GM18867 (cell line): ENCODE results near the gene RAB20.
"Not testable (repeated sequence)": the region's sequence is repeated elsewhere in the genome, so short reads cannot be mapped to it uniquely, and the experiment has no call there.

Experiments used
- ATAC-seq: cut with Tn5 transposase; IDR thresholded peaks from one replicate; pipeline ENCODE4 v1.9.1; 2021; ENCODE audit warnings: mild to moderate bottlenecking, moderate library complexity; ENCODE audit not compliant: unreplicated experiment

The RAB20 gene

DNA sequence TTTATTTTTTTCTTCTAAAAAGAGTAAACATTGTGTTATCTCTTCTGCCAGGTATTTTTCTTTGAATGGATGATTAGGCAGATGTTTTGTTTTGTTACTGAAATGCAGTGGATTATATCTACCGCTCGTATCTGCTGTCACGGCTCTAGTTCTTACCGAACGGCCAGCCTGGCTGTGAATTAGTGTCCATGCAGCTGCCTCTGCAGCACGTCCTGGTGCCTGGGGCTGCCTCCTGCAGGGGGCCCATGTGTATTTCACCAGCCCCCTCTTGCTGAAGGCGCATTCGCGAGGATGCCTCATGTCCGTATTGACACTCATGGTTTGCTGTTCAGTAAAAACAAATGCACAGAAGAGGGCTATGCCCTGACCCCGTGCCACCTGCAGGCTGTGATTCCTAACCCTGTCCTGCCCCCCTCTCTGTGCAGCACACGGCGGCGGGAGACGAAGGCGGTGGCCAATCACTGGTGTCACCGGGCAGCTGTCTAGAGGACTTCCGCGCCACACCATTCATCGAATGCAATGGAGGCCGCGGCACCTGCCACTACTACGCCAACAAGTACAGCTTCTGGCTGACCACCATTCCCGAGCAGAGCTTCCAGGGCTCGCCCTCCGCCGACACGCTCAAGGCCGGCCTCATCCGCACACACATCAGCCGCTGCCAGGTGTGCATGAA, 49.9 kb downstream of the RAB20 start:
- no peak for ATAC-seq

DNA sequence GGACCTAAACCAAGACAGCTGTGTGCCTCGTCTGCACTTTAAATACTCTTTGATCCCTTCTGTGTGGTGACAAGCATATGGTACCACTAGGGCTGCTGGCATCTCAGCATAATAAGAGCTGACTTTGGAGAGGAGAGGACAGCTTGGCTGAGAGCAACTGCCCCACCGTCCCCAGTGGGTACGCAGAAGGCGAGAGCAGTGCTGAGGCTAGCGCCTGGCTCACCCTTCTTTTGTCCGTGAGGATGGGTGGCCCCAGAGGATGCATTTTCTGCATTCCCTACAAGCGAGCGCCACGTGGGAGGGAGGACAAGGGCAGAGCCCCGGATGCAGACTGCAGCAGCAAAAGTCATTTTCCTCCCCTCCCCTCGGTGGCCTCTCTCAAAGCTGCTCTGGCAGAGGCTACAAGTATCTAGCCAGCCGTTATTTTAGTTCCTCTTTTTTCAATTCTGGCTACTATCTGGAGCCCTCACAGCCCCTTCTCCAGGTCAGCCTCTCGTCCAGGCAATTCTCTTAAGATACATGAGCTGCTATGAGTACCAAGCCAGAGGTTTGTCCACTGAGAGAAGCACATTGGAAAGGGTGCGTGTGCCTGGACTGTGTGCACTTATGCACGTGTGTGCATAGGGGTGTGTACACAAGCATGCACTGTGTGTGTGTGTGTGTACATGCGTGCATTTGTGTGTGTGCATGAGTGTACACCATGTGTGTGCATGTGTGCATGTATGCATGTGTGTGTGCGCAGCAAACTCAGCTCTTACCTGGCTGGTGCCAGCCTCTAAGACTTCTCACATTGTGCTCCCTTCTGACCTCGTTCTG, 51.3 kb downstream of the RAB20 start:
- ATAC-seq: no peak

- ATAC-seq: no peak
Observed at GRCh38 chr13:110509478-110509926, 52.0 kb downstream of the RAB20 start.

- no peak for ATAC-seq
Observed at GRCh38 chr13:110507678-110508381, 53.7 kb downstream of the RAB20 start.

GRCh38 chr13:110506859-110507566, 54.5 kb downstream of the RAB20 start:
- ATAC-seq: no peak

- ATAC-seq: no peak
Observed at GRCh38 chr13:110506396-110506795, 55.1 kb downstream of the RAB20 start.

- ATAC-seq: no peak
Observed at GRCh38 chr13:110505594-110505993, 55.9 kb downstream of the RAB20 start.

- ATAC-seq: no peak
Observed at GRCh38 chr13:110503979-110504499, 57.5 kb downstream of the RAB20 start.

DNA sequence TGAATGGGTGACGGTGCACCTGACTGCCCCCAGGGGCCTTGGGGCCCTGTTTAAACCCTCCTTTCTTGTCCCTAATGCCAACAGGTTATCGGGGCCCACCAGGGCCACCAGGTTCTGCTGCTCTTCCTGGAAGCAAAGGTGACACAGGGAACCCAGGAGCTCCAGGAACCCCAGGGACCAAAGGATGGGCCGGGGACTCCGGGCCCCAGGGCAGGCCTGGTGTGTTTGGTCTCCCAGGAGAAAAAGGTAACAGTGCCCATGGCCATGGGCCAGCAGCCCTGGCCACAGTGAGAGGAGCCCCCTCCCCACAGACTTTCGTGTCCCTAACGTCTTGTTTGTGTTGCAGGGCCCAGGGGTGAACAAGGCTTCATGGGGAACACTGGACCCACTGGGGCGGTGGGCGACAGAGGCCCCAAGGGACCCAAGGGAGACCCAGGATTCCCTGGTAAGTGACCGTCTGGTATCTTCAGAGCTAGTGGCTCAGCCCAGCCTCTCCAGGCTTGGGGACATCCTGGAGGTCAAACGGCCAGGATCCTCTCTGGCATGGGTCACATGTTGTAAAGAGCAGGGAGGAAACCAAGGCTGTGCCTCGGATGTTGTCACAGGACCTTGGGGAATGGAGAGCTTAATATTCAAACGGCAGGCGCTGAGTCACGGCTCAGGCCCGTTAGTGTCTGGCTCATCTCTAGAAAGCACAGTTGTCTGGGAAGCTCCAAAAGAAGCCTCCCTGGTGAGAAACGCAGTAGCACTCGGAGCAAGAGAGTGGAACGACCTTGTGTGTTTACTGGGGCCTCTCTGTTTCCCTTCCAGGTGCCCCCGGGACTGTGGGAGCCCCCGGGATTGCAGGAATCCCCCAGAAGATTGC, 58.3 kb downstream of the RAB20 start:
- no peak for ATAC-seq

DNA sequence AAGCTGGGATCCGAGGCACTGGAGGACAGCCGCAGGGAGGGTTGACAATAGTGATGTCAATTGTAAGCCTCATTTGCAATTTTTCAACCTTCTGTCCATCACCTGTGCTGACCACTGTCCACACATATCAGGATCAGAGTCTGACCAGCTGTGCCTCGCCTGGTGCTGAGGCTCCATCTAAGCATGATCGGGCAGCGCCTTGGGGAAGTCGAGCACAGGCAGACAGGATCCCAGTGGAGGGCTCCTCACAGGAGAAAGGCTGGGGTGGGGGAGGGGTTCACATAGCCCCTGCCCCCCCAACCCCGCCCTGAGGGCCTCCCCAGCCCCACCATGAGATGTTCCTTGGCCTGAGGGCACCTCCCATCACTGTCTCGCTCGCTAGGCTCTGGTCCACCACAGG, 60.3 kb downstream of the RAB20 start:
- no peak for ATAC-seq

- ATAC-seq: no peak
Observed at GRCh38 chr13:110500341-110500740, 61.2 kb downstream of the RAB20 start.

DNA sequence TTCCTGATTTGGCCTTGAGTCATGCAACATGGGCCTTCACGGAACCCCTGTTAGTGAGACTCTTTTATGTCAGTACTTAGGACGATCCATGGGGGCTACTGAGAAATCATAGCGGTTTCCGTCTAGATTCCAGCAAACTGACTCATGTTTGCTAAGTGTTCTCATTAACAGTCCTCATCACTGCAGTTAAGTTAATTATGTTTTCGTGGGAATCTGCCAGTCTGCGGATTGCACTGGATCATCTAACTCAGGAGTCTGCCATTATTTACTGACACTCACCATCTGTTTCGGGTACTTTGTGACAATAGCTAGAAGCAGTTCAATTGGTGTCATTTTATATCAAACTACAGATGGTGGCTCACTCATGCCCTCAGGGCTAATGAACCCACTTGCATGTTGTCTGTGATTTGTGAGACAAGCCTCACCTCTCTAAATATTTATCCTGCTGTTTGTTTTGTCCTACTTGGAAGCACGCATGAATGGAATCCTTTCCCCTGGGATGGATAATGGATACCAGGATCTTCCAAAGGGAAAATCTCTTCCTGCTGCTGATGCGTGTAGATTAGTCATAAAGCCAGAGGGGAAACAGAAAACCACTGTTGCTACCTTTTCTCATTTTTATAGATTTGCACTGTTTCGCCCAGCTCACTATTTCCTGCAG, 61.8 kb downstream of the RAB20 start:
- ATAC-seq: no peak

GRCh38 chr13:110498765-110499164, 62.8 kb downstream of the RAB20 start:
- ATAC-seq: no peak

- no peak for ATAC-seq
Observed at GRCh38 chr13:110498327-110498726, 63.2 kb downstream of the RAB20 start.

- not testable (repeated sequence) for ATAC-seq
Observed at GRCh38 chr13:110497896-110498295, 63.6 kb downstream of the RAB20 start.

- ATAC-seq: no peak
Observed at GRCh38 chr13:110497003-110497402, 64.5 kb downstream of the RAB20 start.

DNA sequence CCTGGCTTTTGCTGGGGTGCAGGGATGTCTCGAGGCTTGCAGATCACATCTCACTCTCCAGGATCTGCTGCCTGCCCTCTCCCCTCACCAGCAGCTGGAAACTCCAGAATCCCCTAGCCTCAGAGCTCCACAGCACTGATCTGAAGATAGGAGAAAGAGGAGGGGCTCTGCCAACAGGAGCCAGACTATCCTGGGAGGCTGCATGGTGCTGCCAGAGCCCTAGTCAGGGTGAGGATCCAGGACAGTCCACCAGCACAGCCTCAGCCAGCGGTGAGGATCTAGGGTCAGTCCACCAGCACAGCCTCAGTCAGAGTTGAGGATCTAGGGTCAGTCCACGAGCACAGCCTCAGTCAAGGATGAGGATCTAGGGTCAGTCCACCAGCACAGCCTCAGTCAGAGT, 65.2 kb downstream of the RAB20 start:
- ATAC-seq: no peak

- ATAC-seq: no peak
Observed at GRCh38 chr13:110495881-110496280, 65.6 kb downstream of the RAB20 start.

- ATAC-seq: no peak
Observed at GRCh38 chr13:110495376-110495775, 66.1 kb downstream of the RAB20 start.
